Ishikawa (cell line): Measurements from ENCODE around the gene PARP9.

Experiments used
- CEBPB ChIP-seq: IDR thresholded peaks from 2 replicates; pipeline ENCODE4 v1.6.1; 2012
- CREB1 ChIP-seq: IDR thresholded peaks from 2 replicates; pipeline ENCODE4 v1.6.1; 2012; ENCODE audit warnings: low read depth
- EGR1 ChIP-seq: IDR thresholded peaks from 2 replicates; pipeline ENCODE4 v1.6.1; 2012
- EP300 ChIP-seq: IDR thresholded peaks from 2 replicates; pipeline ENCODE4 v1.6.1; 2012; ENCODE audit warnings: borderline replicate concordance
- FOXM1 ChIP-seq: IDR thresholded peaks from 2 replicates; pipeline ENCODE4 v1.6.1; 2012; ENCODE audit warnings: low read depth, borderline replicate concordance
- NFIC ChIP-seq: IDR thresholded peaks from 2 replicates; pipeline ENCODE4 v1.6.1; 2012
- RAD21 ChIP-seq: IDR thresholded peaks from 2 replicates; pipeline ENCODE4 v1.6.1; 2012; ENCODE audit warnings: low read depth
- TAF1 ChIP-seq: IDR thresholded peaks from 2 replicates; pipeline ENCODE4 v1.6.1; 2012; ENCODE audit warnings: low read depth, mild to moderate bottlenecking
- TCF12 ChIP-seq: IDR thresholded peaks from 2 replicates; pipeline ENCODE4 v1.6.1; 2012; ENCODE audit warnings: low read depth
- TEAD4 ChIP-seq: IDR thresholded peaks from 2 replicates; pipeline ENCODE4 v1.6.1; 2012
- YY1 ChIP-seq: IDR thresholded peaks from 2 replicates; pipeline ENCODE4 v1.6.1; 2012; ENCODE audit warnings: low read depth
- ZBTB7A ChIP-seq: IDR thresholded peaks from 2 replicates; pipeline ENCODE4 v1.6.1; 2012; ENCODE audit warnings: low read depth
- TF ChIP-seq, protein P1 (sequence below): IDR thresholded peaks from 2 replicates; pipeline ENCODE4 v1.6.1; 2012; ENCODE audit warnings: low read depth, mild to moderate bottlenecking
- TF ChIP-seq, protein P2 (sequence below): IDR thresholded peaks from 2 replicates; pipeline ENCODE4 v1.6.1; 2012
- TF ChIP-seq, protein P3 (sequence below): IDR thresholded peaks from 2 replicates; pipeline ENCODE4 v1.6.1; 2012

PARP9 gene

DNA sequence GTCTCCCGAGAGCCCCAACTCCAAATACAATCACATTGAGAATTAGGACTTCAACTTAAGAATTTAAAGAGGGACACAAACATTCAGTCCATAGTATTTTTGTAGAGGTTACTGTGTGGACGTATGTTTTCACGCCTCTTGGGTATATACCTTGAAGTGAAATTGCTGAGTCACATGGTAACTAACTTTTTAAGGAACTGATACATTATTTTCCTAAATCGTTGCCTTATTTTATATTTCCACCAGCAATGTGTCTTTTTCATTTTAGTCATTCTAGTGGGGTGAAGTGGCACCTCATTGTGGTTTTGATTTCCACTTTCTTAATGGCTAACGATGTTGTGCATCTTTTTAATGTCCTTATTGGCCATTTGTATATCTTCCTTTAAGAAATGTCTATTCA lies 25.2 kb upstream of the PARP9 start:
- no peak for TF ChIP-seq CREB1
- TF ChIP-seq, protein P1, sequence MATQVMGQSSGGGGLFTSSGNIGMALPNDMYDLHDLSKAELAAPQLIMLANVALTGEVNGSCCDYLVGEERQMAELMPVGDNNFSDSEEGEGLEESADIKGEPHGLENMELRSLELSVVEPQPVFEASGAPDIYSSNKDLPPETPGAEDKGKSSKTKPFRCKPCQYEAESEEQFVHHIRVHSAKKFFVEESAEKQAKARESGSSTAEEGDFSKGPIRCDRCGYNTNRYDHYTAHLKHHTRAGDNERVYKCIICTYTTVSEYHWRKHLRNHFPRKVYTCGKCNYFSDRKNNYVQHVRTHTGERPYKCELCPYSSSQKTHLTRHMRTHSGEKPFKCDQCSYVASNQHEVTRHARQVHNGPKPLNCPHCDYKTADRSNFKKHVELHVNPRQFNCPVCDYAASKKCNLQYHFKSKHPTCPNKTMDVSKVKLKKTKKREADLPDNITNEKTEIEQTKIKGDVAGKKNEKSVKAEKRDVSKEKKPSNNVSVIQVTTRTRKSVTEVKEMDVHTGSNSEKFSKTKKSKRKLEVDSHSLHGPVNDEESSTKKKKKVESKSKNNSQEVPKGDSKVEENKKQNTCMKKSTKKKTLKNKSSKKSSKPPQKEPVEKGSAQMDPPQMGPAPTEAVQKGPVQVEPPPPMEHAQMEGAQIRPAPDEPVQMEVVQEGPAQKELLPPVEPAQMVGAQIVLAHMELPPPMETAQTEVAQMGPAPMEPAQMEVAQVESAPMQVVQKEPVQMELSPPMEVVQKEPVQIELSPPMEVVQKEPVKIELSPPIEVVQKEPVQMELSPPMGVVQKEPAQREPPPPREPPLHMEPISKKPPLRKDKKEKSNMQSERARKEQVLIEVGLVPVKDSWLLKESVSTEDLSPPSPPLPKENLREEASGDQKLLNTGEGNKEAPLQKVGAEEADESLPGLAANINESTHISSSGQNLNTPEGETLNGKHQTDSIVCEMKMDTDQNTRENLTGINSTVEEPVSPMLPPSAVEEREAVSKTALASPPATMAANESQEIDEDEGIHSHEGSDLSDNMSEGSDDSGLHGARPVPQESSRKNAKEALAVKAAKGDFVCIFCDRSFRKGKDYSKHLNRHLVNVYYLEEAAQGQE, result no peak
- no peak for TF ChIP-seq EGR1
- TF ChIP-seq, protein P2, sequence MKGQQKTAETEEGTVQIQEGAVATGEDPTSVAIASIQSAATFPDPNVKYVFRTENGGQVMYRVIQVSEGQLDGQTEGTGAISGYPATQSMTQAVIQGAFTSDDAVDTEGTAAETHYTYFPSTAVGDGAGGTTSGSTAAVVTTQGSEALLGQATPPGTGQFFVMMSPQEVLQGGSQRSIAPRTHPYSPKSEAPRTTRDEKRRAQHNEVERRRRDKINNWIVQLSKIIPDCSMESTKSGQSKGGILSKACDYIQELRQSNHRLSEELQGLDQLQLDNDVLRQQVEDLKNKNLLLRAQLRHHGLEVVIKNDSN, result no peak
- TF ChIP-seq CEBPB, result no peak
- no peak for TF ChIP-seq YY1
- TF ChIP-seq, protein P3, sequence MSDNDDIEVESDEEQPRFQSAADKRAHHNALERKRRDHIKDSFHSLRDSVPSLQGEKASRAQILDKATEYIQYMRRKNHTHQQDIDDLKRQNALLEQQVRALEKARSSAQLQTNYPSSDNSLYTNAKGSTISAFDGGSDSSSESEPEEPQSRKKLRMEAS, result no peak
- no peak for TF ChIP-seq TAF1
- no peak for TF ChIP-seq FOXM1

DNA sequence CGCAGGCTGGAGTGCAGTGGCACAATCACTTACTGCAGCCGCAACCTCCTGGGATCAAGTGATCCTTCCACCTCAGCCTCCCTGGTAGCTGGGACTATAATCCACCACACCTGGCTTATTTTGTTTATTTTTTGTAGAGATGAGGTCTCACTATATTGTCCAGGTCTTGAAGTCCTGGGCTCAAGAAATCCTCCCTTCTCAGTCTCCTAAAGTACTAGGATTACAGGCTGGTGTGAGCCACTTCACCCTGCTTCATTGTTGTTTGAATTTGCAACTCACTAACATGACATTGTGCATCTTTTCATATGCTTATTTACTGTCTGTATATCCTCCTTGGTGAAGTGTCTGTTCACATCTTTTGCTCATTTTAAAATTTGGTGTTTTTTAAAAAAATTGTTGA lies 23.5 kb upstream of the PARP9 start:
- no peak for TF ChIP-seq TCF12
- TF ChIP-seq ZBTB7A, result no peak
- no peak for TF ChIP-seq EGR1
- TF ChIP-seq RAD21, result no peak
- no peak for TF ChIP-seq CEBPB
- no peak for TF ChIP-seq NFIC
- no peak for TF ChIP-seq EP300
- TF ChIP-seq, protein P3, result no peak
- TF ChIP-seq FOXM1, result no peak
- TF ChIP-seq YY1, result no peak
- TF ChIP-seq, protein P2, result no peak
- TF ChIP-seq TEAD4, result no peak
- TF ChIP-seq TAF1, result no peak
- TF ChIP-seq, protein P1, result no peak
- no peak for TF ChIP-seq CREB1

DNA sequence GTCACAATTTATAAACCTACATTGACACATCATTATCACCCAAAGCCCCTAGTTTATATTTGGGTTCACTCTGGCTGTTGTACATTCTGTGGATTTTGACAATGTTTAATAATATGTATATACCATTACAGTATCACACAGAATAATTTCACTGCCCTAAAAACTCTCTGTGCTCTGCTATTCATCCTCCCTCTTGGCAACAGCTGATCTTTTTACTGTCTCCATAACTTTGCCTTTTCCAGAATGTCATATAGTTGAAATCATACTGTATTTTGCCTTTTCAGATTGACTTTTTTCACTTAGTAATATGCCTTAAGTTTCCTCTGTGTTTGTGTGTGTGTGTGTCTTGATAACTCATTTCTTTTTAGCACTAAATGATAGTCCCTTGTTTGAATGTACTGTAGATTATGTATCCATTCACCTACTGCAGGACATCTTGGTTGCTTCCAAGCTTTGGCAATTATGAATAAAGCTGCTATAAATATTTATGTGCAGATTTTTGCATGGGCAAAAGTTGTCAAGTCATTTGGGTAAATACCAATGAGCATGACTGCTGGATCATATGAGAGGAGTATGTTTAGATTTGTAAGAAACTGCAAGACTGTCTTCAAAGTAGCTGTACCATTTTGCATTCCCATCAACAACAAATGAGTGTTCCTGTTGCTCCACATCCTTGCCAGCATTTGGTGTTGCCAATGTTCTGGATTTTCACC lies 22.8 kb upstream of the PARP9 start:
- no peak for TF ChIP-seq CREB1
- TF ChIP-seq RAD21, result no peak
- no peak for TF ChIP-seq YY1
- no peak for TF ChIP-seq TAF1

DNA sequence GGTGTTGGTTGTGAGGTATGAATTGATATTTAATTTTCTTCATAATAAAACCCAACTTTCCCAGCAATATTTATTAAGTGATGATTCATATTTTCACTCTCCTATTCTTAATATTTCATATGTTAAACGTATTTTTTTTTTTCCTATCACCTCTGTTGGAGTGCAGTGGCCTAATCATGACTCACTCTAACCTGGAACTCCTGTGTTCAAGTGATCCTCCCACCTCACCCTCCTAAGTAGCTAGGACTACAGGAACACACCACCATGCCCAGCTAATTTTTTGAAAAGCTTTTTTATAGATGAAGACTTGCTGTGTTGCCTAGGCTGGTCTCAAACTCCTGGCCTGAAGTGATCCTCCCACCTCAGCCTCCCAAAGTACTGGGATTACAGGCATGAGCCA lies 22.0 kb upstream of the PARP9 start:
- no peak for TF ChIP-seq NFIC
- TF ChIP-seq, protein P2, result no peak
- TF ChIP-seq, protein P1, result no peak
- TF ChIP-seq EGR1, result no peak
- no peak for TF ChIP-seq RAD21
- TF ChIP-seq FOXM1, result no peak
- no peak for TF ChIP-seq YY1
- TF ChIP-seq TAF1, result no peak
- no peak for TF ChIP-seq EP300
- no peak for TF ChIP-seq TEAD4
- no peak for TF ChIP-seq CREB1
- no peak for TF ChIP-seq TCF12
- TF ChIP-seq CEBPB, result no peak
- TF ChIP-seq, protein P3, result no peak
- no peak for TF ChIP-seq ZBTB7A
